Measurements from ENCODE around the gene TMEM37.
"Not testable (repeated sequence)": the region's sequence is repeated elsewhere in the genome, so short reads cannot be mapped to it uniquely, and the experiment has no call there.

The TMEM37 gene

DNA sequence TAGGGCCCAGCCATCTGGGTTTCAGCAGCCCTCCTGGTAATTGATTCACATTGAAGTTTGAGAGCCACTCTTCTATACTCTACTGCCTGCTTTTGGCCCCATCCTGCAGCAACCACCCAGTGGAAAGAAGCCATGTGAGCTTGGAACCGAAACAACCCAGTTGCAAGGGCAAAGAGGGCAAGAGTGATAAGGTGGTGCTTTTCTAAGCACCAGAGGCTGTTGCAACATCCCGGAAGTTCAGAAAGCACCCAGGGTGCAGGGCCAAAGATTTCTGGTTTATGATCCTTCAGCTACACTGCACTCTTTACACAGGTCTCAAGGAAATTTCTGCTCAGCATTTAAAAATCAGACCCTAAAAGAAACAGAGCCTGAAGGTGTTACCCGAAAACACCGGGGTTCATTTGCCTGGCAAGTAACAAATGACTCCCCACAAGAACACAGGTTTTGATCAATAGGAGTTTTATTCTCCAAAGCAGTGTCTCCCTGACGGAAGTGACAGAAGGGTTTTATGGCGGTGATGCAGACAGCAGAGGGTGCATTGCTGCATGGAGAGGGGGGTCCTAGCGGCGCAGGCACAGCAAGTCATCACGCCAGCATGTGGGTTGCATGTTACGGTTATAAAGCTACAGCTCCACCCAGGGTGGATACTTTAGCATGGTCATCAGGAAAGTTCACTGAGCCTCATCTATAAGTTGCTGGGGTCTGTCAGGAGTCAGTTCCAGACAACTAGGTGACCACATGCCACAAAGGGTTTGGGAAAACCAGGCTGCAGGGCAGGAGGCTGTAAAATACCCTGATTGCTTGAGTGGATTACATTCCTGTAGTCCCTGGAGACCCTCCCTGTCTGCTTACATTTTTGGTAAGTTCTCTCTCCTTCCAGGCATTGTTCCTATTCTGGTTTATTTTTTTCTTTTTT lies 28.8 kb upstream of the TMEM37 start:
- H3K9me3 ChIP-seq (ENCODE audit: control insufficient read depth in 1 of 2, low read length in 2 of 2), result peaks cover 3% of the 10 kb centered on the region in 2 donors
- no peaks in the 10 kb centered on the region for H3K36me3 ChIP-seq (ENCODE audit: control insufficient read depth in 1 of 2, insufficient read depth in 2 of 2, low read length in 2 of 2)
- H3K27ac ChIP-seq (ENCODE audit: low read length), result no peak overlapping the region
- H3K4me1 ChIP-seq (ENCODE audit: control insufficient read depth in 1 of 2, insufficient read depth in 2 of 2, low read length in 2 of 2), result no peaks in the 10 kb centered on the region
- no peaks in the 10 kb centered on the region for H3K27me3 ChIP-seq (ENCODE audit: low read depth, low read length)
- H3K4me3 ChIP-seq (ENCODE audit: low read depth in 1 of 2, low read length in 2 of 2), result no peak overlapping the region

DNA sequence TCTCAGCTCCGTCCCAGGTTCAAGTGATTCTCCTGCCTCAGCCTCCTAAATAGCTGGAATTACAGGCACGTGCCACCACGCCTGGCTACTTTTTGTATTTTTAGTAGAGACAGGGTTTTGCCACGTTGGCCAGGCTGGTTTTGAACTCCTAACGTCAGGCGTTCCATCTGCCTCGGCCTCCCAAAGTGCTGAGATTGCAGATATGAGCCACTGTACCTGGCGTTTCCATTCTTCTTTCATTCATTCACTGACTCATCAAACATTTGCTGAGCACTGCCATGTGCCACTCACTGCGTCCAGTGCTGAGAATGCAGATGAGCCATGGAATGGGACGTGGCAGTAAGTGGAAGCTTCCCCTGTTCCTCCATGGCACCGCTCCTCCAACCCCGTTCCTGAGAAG lies 28.0 kb upstream of the TMEM37 start:
- H3K36me3 ChIP-seq (ENCODE audit: control insufficient read depth in 1 of 2, insufficient read depth in 2 of 2, low read length in 2 of 2); H3K27ac ChIP-seq (ENCODE audit: low read length): not testable (repeated sequence)

DNA sequence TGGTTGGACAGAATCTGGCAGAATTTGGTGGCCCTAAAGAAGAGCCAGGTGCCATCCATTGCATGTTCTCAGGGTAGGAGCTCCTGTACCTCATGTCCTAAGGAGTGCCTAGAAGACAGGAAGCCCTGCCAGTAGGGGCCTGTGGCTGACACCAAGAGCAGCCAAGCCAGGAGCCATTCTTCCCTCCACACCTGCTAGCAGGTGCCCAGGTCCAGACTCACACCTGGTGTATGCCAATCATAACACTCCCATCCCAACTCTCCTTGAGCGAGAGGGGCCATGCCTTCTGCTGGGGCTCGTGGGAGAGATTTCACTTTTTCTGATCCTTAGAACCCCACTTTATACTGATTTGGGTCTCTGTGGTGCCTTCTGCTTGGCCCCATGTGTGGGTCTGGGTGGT lies 26.5 kb upstream of the TMEM37 start:
- H3K4me3 ChIP-seq (ENCODE audit: low read depth in 1 of 2, low read length in 2 of 2), result no peak overlapping the region
- H3K36me3 ChIP-seq (ENCODE audit: control insufficient read depth in 1 of 2, insufficient read depth in 2 of 2, low read length in 2 of 2), result no peaks in the 10 kb centered on the region
- H3K27ac ChIP-seq (ENCODE audit: low read length), result no peak overlapping the region
- H3K27me3 ChIP-seq (ENCODE audit: low read depth, low read length), result no peaks in the 10 kb centered on the region
- no peaks in the 10 kb centered on the region for H3K4me1 ChIP-seq (ENCODE audit: control insufficient read depth in 1 of 2, insufficient read depth in 2 of 2, low read length in 2 of 2)
- H3K9me3 ChIP-seq (ENCODE audit: control insufficient read depth in 1 of 2, low read length in 2 of 2), result peaks cover 3% of the 10 kb centered on the region in 2 donors

More for the DNA sequence above, 28.0 kb upstream of the TMEM37 start:
- not testable (repeated sequence) for H3K9me3 ChIP-seq (ENCODE audit: control insufficient read depth in 1 of 2, low read length in 2 of 2); H3K27me3 ChIP-seq (ENCODE audit: low read depth, low read length); H3K4me3 ChIP-seq (ENCODE audit: low read depth in 1 of 2, low read length in 2 of 2); H3K4me1 ChIP-seq (ENCODE audit: control insufficient read depth in 1 of 2, insufficient read depth in 2 of 2, low read length in 2 of 2)

DNA sequence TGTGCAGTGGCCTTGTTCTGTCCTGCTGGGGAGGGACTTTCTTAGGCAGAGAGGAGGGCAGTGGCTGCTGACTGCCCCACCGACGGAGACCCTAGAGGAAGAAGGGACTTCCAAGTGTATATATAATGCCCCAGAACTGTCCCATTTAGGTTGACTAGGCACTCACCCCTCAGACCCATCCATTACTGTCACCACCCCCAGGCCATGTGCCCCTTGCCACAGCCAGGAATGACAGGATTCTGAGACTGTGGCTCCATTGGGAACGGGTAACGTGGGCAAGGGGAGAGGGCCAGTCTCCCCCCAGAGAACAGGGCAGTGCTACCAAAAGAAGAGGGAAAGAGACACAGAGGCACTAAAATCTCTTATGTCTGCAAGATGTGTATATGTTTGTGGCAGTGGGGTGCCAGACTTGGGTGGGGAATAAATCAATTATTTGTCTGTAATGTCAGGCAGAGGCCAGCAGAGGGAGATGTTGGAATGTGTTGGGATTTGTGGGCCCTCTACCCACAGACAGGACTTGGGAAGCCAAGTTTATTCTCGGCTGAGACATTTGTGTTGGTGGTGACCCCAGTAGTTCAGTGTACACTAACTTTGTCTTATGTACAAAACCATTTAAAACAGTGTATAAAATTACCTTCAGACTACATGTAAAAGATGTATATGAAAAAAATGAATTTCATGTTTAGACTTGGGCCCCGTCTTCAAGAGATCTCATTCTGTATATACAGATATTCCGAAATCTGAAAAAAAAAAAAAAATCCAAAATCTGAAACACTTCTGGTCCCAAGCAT lies 24.0 kb upstream of the TMEM37 start:
- no peaks in the 10 kb centered on the region for H3K27me3 ChIP-seq (ENCODE audit: low read depth, low read length)

DNA sequence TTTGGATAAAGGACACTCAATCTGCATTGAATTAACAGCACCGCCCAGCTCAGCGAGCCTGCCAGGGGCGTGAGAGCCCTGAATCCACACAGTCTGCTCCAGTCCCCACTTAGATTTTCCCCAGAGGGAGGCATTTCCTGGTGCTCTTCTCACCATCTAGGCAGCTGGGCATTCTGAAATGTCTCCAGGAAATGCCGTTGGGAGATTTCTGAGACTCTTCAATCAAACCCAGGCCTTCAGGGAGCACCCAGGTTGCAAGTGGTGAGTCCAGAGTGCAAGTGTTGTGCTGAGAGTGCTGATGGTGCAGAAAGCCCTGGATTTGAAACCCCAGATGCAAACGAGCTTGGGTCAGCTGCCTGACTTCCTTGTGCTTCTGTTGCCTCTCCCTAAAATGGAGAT lies 23.4 kb upstream of the TMEM37 start:
- Histone ChIP-seq H3K9me3 (ENCODE audit: control insufficient read depth in 1 of 2, low read length in 2 of 2) (peaks cover 3% of the 10 kb centered on the region in 2 donors), H3K36me3 (ENCODE audit: control insufficient read depth in 1 of 2, insufficient read depth in 2 of 2, low read length in 2 of 2) (no peaks in the 10 kb centered on the region), H3K4me3 (ENCODE audit: low read depth in 1 of 2, low read length in 2 of 2) (no peak overlapping the region), H3K27me3 (ENCODE audit: low read depth, low read length) (no peaks in the 10 kb centered on the region), H3K4me1 (ENCODE audit: control insufficient read depth in 1 of 2, insufficient read depth in 2 of 2, low read length in 2 of 2) (no peaks in the 10 kb centered on the region), H3K27ac (ENCODE audit: low read length) (no peak overlapping the region)

More for the DNA sequence above, 24.0 kb upstream of the TMEM37 start:
- Histone ChIP-seq H3K9me3 (ENCODE audit: control insufficient read depth in 1 of 2, low read length in 2 of 2) (peaks cover 3% of the 10 kb centered on the region in 2 donors), H3K36me3 (ENCODE audit: control insufficient read depth in 1 of 2, insufficient read depth in 2 of 2, low read length in 2 of 2) (no peaks in the 10 kb centered on the region), H3K27ac (ENCODE audit: low read length) (no peak overlapping the region), H3K4me1 (ENCODE audit: control insufficient read depth in 1 of 2, insufficient read depth in 2 of 2, low read length in 2 of 2) (no peaks in the 10 kb centered on the region), H3K4me3 (ENCODE audit: low read depth in 1 of 2, low read length in 2 of 2) (no peak overlapping the region)

DNA sequence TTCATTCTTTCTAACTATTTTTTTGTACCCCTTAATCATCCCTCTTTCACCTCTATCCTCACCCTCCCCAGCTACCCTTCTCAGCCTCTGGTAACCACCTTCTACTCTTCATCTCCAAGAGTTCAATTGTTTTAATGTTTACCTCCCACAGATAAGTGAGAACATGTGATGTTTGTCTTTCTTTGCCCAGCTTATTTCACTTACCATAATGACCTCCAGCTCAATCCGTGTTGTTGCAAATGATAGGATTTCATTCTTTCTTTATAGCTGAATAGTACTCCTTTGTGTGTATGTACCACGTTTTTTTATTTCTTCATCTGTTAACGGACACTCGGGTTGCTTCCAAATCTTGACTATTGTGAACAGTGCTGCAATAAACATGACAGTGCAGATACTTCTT lies 22.1 kb upstream of the TMEM37 start:
- no peak overlapping the region for H3K4me3 ChIP-seq (ENCODE audit: low read depth in 1 of 2, low read length in 2 of 2)
- H3K36me3 ChIP-seq (ENCODE audit: control insufficient read depth in 1 of 2, insufficient read depth in 2 of 2, low read length in 2 of 2), result no peaks in the 10 kb centered on the region
- no peaks in the 10 kb centered on the region for H3K4me1 ChIP-seq (ENCODE audit: control insufficient read depth in 1 of 2, insufficient read depth in 2 of 2, low read length in 2 of 2)
- no peak overlapping the region for H3K27ac ChIP-seq (ENCODE audit: low read length)
- H3K9me3 ChIP-seq (ENCODE audit: control insufficient read depth in 1 of 2, low read length in 2 of 2), result peaks cover 3 to 5% of the 10 kb centered on the region in 2 donors
- H3K27me3 ChIP-seq (ENCODE audit: low read depth, low read length), result no peaks in the 10 kb centered on the region

DNA sequence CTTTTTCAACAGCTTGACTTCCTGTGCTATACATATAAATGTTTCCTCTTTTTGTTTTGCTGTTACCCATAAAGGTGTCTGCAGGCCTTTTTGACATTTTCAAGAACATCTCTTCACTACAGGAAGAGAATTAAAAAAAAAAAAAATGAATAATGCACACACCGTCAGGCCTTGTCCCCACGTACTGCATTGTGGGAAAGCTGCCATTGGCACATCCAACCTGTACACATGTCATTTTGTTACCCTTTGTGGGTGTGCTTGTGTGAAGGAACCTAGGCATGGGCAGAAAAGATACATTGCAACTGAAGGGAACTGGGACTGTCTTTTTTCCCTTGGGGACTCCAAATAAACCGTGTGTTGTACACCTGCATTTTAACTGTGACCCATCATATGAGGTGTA lies 16.8 kb upstream of the TMEM37 start:
- no peaks in the 10 kb centered on the region for H3K36me3 ChIP-seq (ENCODE audit: control insufficient read depth in 1 of 2, insufficient read depth in 2 of 2, low read length in 2 of 2)
- peaks cover 0 to 8% of the 10 kb centered on the region in 2 donors for H3K9me3 ChIP-seq (ENCODE audit: control insufficient read depth in 1 of 2, low read length in 2 of 2)
- no peak overlapping the region for H3K27ac ChIP-seq (ENCODE audit: low read length)
- H3K4me1 ChIP-seq (ENCODE audit: control insufficient read depth in 1 of 2, insufficient read depth in 2 of 2, low read length in 2 of 2), result no peaks in the 10 kb centered on the region
- no peak overlapping the region for H3K4me3 ChIP-seq (ENCODE audit: low read depth in 1 of 2, low read length in 2 of 2)
- no peaks in the 10 kb centered on the region for H3K27me3 ChIP-seq (ENCODE audit: low read depth, low read length)

DNA sequence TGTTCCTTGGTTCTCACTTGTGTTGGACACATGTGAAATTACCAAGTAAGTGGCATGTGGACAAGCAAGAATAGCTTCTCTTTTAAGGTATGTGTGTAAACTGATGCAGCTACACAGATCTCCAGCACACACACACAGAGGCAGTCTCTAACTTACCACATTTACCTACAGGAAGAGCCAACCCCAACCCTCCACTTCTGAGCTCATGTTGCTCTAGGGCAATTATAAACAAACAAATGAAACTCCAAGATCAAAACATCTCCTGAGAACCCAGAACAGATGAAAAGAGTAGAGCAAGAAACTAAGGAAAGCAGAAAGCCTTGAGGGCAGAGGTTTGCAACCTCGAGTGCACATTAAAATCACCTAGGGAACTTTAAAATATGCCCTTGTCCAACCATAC lies 16.0 kb upstream of the TMEM37 start:
- H3K27ac ChIP-seq (ENCODE audit: low read length), result no peak overlapping the region
- peaks cover 0 to 8% of the 10 kb centered on the region in 2 donors for H3K9me3 ChIP-seq (ENCODE audit: control insufficient read depth in 1 of 2, low read length in 2 of 2)
- H3K4me1 ChIP-seq (ENCODE audit: control insufficient read depth in 1 of 2, insufficient read depth in 2 of 2, low read length in 2 of 2), result peaks cover 0 to 3% of the 10 kb centered on the region in 2 donors
- H3K27me3 ChIP-seq (ENCODE audit: low read depth, low read length), result no peaks in the 10 kb centered on the region
- no peak overlapping the region for H3K4me3 ChIP-seq (ENCODE audit: low read depth in 1 of 2, low read length in 2 of 2)
- H3K36me3 ChIP-seq (ENCODE audit: control insufficient read depth in 1 of 2, insufficient read depth in 2 of 2, low read length in 2 of 2), result no peaks in the 10 kb centered on the region

DNA sequence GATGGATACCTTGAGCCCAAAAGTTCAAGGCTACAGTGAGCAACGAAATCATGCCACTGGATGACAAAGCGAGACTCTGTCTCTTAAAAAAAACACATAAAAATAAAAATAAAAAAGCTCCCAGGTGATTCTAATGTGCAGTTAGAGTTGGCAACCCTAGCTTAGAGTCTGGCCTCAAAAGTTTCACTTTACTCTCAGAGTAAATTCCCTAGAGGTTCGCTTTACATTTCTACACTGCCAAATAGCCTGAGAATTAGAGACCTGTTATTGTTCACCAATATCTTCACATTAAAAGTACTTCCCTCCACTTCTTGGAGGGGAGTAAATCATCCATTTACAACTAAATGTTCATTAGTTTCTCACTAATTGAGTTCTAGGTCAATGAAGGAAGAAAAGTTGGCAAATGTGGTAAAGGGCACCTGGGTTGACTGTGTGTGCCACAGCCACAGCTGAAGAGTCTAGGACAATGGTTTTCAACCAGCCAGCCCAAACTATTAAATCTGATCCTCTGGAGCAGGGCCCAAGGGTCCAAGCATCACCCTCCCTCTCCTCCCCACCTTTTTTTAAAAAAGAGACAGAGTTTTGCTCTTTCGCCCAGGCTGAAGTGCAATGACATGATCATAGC lies 15.2 kb upstream of the TMEM37 start:
- no peak overlapping the region for H3K27ac ChIP-seq (ENCODE audit: low read length)
- peaks cover 0 to 11% of the 10 kb centered on the region in 2 donors for H3K9me3 ChIP-seq (ENCODE audit: control insufficient read depth in 1 of 2, low read length in 2 of 2)
- H3K27me3 ChIP-seq (ENCODE audit: low read depth, low read length), result no peaks in the 10 kb centered on the region
- H3K4me3 ChIP-seq (ENCODE audit: low read depth in 1 of 2, low read length in 2 of 2), result no peak overlapping the region
- no peaks in the 10 kb centered on the region for H3K36me3 ChIP-seq (ENCODE audit: control insufficient read depth in 1 of 2, insufficient read depth in 2 of 2, low read length in 2 of 2)
- peaks cover 0 to 7% of the 10 kb centered on the region in 2 donors for H3K4me1 ChIP-seq (ENCODE audit: control insufficient read depth in 1 of 2, insufficient read depth in 2 of 2, low read length in 2 of 2)

DNA sequence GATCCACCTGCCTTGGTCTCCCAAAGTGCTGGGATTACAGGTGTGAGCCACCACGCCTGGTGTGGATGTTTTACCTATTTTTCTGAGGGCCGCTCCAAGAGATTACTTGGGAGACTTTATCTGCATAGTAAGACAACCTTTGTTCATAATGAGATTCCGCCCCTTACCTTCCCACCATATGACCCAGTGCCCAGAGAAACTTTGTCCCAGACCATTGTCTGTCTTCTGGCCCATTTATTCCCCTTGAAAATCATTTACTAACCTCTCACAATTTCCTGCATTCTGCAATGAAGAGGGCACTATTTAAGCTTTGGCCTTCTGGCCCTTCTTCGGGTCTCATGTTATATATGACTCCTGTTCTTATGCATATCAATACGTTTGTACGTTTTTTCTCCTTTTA lies 13.7 kb upstream of the TMEM37 start:
- Histone ChIP-seq H3K9me3 (ENCODE audit: control insufficient read depth in 1 of 2, low read length in 2 of 2) (peaks cover 0 to 11% of the 10 kb centered on the region in 2 donors), H3K4me3 (ENCODE audit: low read depth in 1 of 2, low read length in 2 of 2) (no peak overlapping the region), H3K27ac (ENCODE audit: low read length) (no peak overlapping the region), H3K27me3 (ENCODE audit: low read depth, low read length) (no peaks in the 10 kb centered on the region), H3K36me3 (ENCODE audit: control insufficient read depth in 1 of 2, insufficient read depth in 2 of 2, low read length in 2 of 2) (no peaks in the 10 kb centered on the region), H3K4me1 (ENCODE audit: control insufficient read depth in 1 of 2, insufficient read depth in 2 of 2, low read length in 2 of 2) (peaks cover 0 to 7% of the 10 kb centered on the region in 2 donors)

DNA sequence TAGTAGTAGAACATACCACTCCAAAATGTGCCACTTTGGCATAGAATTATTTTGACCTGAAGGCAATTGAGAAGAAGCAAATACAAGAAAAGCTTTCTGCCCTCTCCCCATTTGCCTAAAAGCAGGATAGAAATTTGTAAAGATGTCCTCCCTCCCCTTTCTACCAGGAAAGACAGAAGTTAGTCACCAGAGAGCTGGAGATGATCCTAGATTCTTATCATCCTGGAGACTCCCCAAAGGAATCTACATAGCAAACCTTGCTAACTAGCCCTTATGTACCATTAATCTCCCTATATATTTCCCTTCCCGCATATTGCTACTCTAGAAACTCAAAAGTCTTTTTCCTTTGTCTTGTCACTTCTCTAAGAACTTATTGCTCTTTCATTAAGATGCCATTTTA lies 12.6 kb upstream of the TMEM37 start:
- Histone ChIP-seq H3K27me3 (ENCODE audit: low read depth, low read length) (no peaks in the 10 kb centered on the region), H3K4me1 (ENCODE audit: control insufficient read depth in 1 of 2, insufficient read depth in 2 of 2, low read length in 2 of 2) (peaks cover 0 to 7% of the 10 kb centered on the region in 2 donors), H3K4me3 (ENCODE audit: low read depth in 1 of 2, low read length in 2 of 2) (no peak overlapping the region), H3K27ac (ENCODE audit: low read length) (no peak overlapping the region), H3K36me3 (ENCODE audit: control insufficient read depth in 1 of 2, insufficient read depth in 2 of 2, low read length in 2 of 2) (no peaks in the 10 kb centered on the region), H3K9me3 (ENCODE audit: control insufficient read depth in 1 of 2, low read length in 2 of 2) (peaks cover 0 to 11% of the 10 kb centered on the region in 2 donors)
